Fibroblast of pulmonary artery (primary cell): ENCODE results near the gene MAP3K14.
A peak's percentile ranks its signal among the peaks of the same experiment; 100 is the strongest.

Experiments
- DNase-seq: peaks from one replicate; pipeline ENCODE4 v3.0.0-alpha.2; 2010; ENCODE audit warnings: low read depth
- H3K4me3 ChIP-seq: replicated peaks from 2 replicates; pipeline ENCODE4 v1.5.1; 2011; ENCODE audit warnings: low read depth, mild to moderate bottlenecking, control low read depth, low read length, moderate library complexity
- TF ChIP-seq, protein P1 (sequence below): IDR thresholded peaks from 2 replicates; pipeline ENCODE4 v1.5.1; 2011; ENCODE audit warnings: mild to moderate bottlenecking, control low read depth, low read length, inconsistent platforms; ENCODE audit errors: missing control alignments

The MAP3K14 gene

DNA sequence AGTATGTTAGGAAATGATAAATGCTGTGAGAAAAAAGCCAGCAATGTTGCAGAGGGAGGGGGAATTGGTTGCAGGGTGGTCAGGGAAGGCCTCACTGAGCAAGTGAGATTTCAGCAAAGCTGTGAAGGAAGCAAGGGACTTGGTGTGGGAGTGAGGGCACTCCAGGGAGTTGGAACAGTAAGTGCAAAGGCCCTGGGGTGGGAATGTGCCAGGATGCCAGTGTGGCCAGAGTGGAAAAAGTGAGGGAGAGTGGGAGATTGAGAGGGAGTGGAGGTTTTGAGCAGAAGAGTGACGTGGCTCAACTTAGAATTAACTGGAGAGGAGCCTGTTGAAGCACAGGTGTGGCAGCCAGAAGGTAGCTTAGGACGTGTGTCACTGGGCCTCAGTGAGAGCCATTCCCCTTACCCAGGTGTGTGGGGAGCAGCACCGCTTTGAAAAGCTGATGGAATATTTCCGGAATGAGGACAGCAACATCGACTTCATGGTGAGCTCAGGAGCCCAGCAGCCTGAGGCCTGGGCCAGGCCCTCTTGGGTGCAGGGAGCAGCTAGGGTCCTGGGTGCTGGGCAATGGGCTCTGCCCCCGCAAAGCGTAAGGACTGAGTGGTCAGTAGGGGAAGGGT is 78.6 kb downstream of the MAP3K14 start:
- DNase-seq: no peak
- TF ChIP-seq, protein P1, sequence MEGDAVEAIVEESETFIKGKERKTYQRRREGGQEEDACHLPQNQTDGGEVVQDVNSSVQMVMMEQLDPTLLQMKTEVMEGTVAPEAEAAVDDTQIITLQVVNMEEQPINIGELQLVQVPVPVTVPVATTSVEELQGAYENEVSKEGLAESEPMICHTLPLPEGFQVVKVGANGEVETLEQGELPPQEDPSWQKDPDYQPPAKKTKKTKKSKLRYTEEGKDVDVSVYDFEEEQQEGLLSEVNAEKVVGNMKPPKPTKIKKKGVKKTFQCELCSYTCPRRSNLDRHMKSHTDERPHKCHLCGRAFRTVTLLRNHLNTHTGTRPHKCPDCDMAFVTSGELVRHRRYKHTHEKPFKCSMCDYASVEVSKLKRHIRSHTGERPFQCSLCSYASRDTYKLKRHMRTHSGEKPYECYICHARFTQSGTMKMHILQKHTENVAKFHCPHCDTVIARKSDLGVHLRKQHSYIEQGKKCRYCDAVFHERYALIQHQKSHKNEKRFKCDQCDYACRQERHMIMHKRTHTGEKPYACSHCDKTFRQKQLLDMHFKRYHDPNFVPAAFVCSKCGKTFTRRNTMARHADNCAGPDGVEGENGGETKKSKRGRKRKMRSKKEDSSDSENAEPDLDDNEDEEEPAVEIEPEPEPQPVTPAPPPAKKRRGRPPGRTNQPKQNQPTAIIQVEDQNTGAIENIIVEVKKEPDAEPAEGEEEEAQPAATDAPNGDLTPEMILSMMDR: no peak
- no peak overlapping the region for H3K4me3 ChIP-seq

DNA sequence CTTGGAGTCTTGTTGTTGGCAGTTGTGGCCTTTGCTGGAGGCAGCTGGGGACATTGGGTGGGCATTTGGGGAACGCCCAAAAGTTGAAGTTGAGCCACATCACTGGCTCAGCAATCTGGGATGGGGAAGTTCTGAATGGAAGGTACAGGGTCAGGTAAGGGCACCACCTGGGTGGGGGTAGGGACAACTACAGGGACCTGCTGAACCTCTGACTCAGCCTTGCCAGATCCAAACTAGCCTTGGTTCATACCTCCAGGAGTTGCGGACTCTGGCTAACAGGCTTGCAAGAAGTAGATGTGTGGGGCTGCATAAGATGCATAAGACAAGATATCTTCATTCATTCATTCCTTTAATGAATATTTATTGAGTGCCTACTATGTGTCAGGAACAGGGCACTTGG is 79.1 kb downstream of the MAP3K14 start:
- TF ChIP-seq, protein P1: no peak

DNA sequence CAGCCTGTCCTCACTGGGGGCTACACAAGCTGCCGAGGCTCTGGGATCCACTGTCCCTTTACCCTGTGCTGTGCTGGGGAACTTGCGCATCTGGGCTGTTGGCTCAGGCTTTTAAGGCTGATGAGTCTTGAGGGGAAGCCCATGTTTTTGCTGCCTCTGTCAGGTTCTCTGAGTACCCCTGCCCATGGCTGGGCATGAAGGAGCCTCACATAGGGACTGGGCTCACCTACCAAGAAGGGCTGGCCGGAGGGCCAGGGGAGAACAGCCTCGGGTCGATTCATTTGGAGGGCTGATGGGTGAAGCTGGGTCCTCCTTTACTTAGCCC is 80.6 kb downstream of the MAP3K14 start:
- H3K4me3 ChIP-seq: no peak overlapping the region
- TF ChIP-seq, protein P1: no peak
- no peak for DNase-seq

More for the DNA sequence above, 79.1 kb downstream of the MAP3K14 start:
- no peak for DNase-seq
- H3K4me3 ChIP-seq: no peak overlapping the region

DNA sequence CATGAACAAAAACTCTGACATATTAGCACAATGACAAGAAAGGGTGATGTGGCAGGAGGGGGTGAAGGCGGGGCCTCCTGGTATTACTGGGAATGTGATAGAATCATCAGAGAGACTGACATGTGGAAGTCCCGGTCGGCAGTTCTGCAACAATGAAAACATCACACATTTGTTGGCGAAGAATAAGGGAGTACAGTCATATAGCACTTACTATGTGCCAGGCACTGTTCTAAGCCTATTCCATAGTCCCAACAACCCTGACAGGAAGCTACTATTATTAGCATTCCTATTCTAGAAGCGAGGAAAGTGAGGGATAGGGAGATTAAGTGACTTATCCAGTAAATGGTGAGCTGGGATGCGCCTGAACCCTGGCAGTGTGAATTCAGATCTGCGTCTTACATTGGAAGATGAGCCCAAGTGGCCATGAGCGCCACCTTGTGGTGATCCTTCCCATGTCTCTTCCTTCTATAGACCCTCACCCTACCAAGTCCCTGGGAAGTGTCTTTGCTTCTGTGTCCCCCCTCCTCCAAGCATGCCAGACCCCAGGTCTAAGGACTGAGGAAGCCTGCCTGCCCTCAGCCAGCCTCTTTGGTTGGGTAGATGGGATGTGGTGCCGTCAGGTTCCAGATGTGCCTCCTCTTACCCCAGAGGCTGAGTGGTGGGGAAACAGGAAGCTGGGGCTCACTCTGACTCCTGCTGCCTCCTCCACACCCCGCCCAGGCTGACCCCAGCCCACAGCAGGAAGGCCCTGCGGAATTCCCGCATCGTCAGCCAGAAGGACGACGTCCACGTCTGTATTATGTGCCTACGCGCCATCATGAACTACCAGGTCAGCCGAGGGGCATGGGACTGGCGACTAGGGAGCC is 81.2 kb downstream of the MAP3K14 start:
- TF ChIP-seq, protein P1: peak; percentile 93
- no peak overlapping the region for H3K4me3 ChIP-seq
- peak; percentile 87 for DNase-seq

DNA sequence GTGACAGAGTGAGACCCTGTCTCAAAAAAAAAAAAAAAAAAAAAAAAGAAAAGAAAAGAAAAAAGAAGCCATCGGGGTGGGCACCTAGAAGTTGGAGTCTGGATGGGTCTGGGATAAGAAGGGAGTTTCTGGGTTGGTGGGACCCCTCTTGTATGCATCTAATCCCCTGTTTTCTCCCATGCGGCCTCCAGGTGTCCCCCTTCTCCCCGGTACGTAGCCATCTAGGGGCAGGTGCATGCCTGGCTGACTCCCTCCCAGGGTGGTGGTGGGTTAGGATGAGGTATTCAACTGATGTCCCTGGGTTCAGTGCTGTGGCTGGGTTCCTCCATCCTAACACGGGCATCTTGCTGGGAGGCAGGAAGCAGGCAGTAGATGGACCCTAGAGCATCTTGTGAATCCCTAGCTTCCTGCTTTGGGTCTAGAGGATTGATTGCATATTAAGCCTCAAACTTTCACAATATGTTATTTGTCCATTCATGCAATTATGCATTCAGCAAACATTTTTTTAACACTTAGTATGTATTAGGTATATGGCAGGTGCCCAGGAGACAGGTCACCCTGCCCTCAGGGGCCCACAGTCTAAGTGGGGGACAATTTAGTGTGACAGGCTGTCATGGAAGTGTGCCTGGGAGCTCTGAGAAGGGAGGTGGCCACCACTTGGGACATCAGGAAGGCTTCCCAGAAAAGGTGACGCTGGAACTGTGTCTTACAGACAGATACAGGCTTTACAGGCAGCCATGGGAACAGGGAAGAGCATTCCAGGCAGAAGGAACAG is 82.0 kb downstream of the MAP3K14 start:
- TF ChIP-seq, protein P1: peak; percentile 31
- no peak for DNase-seq
- no peak overlapping the region for H3K4me3 ChIP-seq

DNA sequence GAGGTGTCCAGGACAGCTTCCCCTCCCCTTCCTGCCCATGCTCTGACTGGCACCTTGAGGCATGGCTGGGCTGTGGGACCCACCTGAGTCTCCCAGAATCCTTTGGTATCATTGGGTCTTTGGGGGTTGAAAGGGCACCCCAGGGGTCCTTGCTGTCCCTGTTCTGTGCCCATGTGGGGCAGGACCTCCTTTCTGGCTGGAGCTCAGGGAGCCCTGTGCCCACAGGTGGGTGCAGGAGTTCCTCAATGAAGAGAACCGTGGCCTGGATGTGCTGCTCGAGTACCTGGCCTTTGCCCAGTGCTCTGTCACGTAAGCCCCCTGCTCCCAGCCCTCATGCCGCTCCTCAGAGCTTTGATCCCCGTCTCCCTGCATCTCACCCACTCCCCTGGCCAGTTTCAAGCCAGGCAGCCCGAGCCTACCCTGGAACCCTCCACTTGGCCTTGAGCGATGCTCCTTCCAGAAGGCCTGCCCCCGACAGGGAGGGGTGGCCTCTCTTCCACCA is 83.3 kb downstream of the MAP3K14 start:
- no peak overlapping the region for H3K4me3 ChIP-seq
- TF ChIP-seq, protein P1: no peak
- no peak for DNase-seq
